CD4-positive, alpha-beta T cell treated with Interferon gamma for 1 hour (primary cell): Measurements from ENCODE around the gene GZF1.

ENCODE experiments used
- DNase-seq: peaks from one replicate; pipeline ENCODE4 v3.0.0-alpha.2; 2020

The GZF1 gene

DNA sequence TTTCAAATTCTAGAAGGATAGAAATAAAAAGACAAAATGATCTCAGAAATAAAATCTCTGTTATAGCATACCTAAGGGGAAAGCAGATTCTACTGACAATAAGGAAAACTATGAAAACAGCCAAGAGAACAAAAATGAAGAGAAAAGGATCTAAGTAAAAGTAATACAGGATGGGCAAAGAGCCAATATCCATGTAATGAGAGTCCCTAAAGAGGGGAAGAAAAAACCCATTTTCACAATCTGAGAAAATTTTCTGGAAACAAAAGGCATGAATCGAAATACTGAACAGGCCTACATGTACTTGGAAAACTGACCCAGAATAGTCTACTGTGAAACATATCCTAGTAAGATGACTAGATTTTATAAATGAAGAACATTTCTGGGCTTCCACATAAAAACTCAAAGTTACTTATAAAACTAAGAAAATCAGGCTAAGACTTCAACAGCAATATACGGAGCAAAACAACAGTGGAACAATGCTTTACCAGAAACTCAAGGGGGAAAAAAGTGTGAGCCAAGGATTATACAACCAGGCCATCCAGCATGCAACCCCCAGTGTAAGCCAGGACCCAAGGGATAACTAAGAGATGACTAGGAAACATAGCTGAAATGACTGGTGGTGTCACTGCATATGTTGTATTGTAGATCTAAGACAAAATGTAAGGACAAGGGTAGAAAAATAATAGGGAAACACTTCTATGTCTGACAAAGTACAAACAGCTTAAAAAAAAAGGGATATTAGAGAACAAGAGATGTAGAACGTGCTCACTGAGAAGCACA, 49.1 kb downstream of the GZF1 start:
- DNase-seq, result no peak

DNA sequence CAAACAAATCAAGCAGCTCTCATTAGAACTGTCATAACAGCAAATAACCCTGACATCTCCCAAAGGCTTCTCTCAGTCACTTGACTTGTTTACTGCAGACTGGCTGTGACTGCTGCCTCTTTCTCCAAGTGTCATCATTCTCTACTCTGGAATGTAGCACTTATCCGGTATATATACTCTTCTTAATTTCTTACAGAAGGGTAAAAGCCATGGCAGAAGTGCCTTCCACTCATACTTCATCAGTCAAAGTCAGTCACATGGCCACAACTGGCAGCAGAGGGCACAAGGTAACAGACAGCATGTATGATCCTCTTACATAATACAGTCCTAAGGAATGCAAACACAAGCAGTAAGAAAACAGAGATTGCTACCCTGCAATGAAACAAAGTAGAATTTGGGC, 50.0 kb downstream of the GZF1 start:
- DNase-seq, result no peak

- no peak for DNase-seq
Observed at GRCh38 chr20:23413862-23414422, 52.0 kb downstream of the GZF1 start.

GRCh38 chr20:23414526-23415188, 52.7 kb downstream of the GZF1 start:
- no peak for DNase-seq

DNA sequence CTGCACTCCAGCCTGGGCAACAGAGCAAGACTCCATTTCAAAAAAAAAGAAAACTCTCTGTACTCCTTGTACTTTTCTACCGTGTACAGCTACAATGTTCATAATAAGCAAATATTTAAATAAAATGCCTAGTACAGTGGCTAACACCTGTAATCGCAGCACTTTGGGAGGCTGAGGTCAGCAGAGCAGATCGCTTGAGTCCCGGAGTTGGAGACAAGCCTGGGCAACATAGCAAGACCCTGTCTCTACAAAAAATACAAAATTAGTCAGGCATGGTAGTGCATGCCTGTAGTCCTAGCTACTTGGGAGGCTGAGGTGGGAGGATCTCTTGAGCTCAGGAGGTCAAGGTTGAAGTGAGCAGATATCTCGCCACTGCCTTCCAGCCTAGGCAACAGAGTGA, 53.6 kb downstream of the GZF1 start:
- no peak for DNase-seq

GRCh38 chr20:23415959-23416583, 54.1 kb downstream of the GZF1 start:
- no peak for DNase-seq

DNA sequence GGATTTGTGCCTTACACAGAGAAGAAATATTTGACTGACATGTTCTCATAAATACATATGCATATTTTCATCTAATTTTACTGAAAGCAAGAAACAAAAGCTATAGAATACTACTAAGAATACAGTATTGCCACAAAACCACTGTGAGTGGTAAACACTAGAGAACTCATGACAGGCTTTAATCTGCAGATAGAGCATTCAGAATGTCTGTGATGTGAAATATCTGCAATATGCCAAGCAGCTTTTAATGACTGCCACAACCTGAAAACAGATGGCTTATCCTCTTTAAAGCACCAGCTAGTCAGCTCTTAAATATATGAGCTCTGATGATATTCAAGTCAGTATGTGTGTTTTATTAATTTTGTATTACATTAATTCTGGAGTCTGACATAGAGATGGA, 55.9 kb downstream of the GZF1 start:
- DNase-seq, result no peak

GRCh38 chr20:23419657-23419994, 57.6 kb downstream of the GZF1 start:
- no peak for DNase-seq

DNA sequence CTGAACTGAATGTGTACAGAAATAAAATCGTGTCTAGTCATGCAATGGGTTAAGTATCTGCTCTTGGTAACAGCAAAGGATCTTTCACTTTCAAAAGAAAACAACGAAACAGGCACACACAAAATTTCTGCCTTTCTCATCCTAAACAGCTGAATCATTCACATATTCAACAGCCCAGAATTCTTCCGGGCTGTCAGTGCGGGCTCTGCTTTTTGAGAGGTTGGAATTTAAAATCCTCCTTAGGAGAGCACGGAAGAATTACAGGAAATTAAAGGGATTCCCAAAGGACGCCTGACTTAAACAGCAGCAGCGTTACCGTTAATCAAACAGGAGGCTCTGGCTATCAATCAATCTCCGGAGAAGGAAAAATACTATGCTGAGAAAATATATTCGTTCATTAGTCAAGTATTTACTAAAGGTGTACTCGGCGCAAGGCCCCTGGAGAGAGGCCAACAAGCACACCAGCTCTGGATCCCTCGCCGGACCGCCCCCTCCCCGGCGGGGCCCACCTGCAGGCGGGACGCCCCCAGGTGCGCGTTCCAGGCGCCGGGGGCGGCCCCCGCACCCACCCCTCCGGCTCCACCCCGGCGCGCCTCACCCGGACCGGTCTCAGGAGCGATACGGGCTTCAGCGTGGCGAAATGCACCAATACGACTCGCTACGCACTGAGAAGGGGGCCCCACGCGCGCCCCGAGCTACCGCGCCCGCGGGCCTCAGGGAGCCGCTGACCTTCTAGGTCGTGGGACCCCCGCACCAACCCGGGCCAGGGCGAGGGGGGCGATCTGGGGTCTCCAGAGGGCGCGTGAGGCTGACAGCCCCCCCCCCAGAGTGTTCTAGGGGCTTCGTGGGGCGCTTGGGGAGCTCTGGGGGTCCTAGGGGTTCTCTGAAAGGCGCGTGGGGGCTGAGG, 58.3 kb downstream of the GZF1 start:
- DNase-seq, result peak; percentile 16

- peak; percentile 92 for DNase-seq
Observed at GRCh38 chr20:23420943-23421931, 59.3 kb downstream of the GZF1 start, which contains the start of gene NAPB. TSS of gene NAPB (minus strand) at chr20:23421488. CDS start at chr20:23421402, 86 bp downstream.
